SW480 (cell line): ENCODE data around the gene ASPRV1.

Experiments
- DNase-seq: peaks from one replicate; pipeline ENCODE4 v3.0.0-alpha.2; 2016; ENCODE audit warnings: low spot score

The ASPRV1 gene

DNA sequence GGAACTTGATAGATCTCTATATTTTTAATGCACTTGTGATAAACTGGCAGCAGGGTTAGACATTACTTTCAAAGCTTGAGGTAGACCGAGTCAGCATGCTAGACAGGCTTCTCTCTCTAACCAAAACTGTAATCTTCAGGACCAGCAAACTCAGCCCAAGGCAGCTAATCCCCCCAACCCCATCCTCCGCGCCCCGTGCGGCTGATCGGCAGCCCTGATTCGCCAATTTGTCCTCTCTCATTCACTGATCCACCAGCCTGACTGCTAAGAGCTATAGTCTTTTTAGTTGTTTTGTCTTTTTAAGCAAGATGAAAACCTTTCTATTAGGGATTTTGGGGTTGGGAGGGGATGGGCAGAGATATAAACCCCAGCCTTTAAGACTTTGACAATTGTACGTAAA is 20.7 kb downstream of the ASPRV1 start:
- DNase-seq = no peak

DNA sequence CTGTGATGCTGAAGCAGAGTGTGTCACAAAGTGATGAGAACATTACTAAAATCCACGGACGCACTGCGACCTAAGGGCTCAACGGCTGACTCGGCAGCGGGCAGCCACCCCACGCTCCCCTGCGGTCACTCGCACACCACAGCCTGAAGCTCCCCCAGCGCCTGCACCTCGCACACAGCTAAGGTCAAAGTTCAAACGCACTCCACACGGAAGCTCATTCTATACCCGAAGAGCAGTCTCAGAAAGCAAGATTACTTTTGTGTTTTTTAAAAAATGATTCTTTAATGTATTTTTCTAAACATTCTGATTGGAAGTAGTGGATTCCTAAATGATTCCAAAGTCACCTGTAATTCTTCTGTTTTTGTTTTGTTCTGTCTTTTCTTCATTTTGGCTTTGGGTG is 21.7 kb downstream of the ASPRV1 start:
- DNase-seq = peak; percentile 46

DNA sequence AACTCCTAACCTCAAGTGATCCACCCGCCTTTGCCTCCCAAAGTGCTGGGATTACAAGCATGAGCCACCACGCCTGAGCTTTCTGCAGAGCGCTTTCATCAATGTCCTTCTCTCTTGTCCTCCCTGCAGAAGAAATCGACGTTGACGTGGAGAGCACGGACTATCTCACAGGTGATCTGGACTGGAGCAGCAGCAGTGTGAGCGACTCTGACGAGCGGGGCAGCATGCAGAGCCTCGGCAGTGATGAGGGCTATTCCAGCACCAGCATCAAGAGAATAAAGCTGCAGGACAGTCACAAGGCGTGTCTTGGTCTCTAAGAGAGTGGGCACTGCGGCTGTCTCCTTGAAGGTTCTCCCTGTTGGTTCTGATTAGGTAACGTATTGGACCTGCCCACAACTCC is 23.5 kb downstream of the ASPRV1 start:
- DNase-seq = no peak

DNA sequence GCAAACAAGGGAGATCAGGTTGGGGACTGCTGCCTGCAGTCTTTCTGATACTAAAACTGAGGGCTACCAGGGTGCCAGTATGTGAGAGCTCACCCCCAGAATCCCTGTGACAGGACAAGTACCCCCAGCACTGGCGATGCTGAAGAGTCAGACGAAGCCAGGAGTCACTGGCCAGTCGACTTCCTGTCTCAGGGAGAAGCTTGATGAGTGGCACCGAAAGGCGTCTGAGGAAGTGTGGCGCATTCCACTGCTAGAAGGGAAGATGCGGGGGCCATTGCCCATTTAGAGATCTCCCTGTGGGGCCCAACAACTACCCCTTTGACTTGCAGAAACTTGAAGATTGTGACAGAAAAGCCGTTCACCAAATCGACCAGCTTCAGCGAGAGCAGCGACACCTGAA is 24.5 kb downstream of the ASPRV1 start:
- no peak for DNase-seq

DNA sequence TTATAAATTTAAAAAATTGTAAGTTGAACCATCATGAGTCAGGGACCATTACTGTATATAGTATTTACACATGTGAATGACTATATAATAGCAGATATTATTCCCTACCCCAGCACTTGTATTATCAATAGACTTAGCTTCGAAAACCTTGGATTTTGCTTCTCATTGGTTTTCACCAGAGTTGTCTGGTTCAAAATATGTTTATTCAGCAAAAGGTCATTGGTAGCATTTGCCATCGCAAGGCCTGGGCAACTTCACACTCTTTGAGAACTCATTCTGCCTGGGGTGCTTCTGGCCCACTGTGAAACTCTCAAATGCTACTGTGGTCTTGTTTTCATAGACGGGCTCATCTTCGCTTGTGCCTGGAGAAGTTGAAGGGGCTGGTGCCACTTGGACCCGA is 26.4 kb downstream of the ASPRV1 start:
- no peak for DNase-seq

DNA sequence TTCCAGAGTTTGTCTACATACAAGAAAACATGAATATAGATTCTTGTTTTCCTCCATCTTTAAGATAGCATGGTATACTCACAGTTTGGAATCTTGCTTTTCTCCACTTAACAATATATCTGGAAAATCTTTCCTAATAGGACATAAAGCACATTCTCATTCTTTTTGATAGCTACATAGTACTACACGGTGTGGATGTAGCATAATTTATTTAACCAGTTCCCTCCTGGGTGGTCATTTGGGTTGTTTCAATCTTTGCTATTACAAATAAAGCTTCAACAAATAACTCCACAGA is 26.9 kb downstream of the ASPRV1 start:
- no peak for DNase-seq

DNA sequence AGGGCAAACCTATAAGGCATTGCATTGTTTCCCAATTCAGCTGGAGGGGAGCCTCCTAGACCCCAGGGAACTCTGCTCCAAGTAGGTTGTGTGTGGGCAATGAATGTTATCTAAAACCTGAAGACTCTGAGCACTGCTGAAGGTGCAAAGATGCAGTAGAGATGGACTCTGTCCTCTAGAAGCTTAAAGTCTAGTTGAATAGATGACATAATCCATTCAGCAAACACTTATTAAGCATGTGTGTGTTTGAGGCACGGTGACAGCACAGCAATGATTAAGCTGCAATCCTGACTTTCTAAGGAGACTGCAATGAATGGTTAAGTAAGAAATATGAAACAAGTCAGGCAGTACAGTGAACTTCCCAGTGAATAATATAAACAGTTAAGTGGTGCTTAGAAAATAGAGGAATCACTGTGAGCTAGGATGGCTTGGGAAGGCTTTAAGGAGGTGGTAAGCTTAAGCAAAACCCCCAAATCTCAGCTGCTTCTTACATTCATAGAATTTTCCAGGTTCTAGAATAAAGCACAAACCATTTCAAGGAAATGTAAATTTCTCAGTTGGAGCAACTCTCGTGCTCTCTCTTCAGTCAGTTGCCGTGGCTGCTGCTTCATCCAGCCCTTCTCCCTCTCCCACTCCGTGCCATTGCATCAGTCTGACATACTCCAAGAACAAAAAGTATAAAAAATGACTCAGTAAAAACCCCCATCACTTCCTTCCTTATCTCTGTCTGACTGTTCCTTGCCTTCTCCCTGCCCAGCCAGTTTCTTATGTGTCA is 27.4 kb downstream of the ASPRV1 start:
- no peak for DNase-seq

DNA sequence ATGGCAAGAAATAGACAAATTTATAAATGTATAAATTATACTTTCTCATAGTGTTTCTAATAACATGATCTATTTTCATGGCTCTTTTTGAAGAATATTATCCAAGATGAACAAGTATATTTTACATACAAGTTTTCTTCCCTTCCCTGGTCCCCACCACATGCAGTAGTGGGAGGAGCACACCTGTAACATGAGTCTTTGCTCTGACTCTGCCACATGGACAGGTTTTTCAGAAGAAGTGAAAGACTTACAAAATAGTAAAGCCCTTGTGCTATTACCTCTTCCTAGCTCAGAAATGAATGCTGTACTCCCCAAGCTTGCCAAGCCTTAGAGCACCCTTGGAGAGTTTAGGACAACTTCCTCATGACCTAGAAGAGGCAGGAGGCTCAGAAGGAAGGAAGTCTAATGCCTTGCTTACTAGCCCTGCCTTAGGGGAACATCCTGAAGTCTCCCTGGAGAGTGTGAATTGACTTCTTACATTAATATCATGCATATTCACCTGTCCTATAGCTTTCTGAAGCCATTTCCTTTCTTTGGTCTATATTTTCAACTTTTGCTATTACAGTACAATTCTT is 28.1 kb downstream of the ASPRV1 start:
- no peak for DNase-seq

DNA sequence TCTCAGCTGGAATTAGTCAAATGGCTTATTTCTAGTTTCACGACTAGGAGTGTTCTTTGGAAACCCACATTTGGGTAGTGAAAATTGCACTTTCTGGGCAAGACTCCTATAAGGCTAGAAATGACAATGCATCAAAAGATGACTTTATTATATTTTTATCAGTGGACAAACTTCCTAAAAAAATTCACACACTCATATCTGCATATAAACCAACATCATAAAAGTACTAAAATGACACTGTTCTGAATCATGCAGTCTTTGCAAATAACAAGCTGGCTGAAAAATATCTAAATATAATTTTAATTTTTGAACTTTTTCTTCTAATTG is 28.9 kb downstream of the ASPRV1 start:
- no peak for DNase-seq

DNA sequence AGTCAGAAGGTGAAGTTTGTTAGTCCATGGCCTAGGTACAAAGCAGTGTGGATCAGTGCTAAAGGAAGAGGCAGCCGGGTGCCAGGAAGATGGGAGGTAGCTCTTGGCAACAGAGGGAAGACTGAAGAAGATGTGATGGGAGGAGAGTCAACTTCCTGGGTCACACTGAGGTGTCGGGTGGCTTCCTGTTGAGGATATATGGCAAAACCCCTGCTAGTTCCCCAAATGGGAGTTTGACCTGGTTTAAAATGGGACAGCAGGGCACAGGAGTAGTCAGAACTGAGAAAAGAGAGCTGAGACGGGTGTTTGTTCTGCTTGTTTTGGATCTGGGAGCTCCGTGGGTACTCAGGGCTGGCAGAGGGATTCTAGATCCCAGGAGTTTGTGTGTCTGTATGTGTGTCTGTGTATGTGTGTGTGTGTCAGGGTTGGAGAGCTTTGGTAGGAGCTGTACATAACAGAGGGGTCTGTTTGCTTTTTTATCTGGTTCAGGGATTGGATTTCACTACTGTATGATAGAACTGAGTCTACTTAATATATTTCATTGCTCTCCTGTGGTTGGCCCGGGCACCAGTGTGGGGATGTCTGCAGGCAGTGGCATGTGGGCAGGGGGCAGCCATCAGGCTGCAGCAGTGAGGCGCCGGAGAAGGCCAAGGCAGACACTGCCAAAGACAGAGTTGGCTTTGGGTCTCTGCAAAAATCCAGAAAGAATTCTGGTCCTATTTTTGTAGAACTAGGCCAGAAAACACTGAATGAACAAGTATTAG is 29.4 kb downstream of the ASPRV1 start:
- DNase-seq = no peak

DNA sequence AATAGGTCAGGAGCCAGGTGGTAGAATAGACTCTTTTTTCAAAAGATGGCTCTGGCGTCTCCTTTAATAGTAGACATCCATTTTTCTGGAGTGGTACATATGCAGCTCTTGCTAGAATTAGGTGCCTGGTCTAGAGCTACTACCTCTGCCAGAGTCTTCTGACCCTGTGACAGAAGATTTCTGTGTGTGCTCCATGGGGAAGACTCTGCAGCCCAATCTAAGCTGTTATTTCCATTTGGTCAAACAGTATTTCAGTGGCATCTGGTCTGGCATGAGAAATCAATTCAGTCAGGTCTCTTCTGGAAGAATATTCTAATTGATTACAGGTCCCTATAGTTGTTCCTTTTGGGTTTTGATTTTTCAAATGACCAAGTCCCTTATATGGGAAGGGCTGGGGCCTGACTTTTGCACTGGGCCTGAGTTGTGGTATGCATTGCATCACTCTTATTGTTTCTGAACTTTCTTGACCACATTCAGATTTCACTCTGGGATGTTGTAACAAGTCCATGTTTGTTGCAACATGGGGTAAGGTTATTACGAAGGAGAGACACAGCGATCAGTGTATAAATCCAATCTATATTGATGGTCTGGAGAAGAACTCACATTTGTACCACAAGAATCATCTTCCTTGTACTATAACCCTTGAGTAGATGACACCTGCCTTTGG is 34.4 kb downstream of the ASPRV1 start:
- DNase-seq = no peak

DNA sequence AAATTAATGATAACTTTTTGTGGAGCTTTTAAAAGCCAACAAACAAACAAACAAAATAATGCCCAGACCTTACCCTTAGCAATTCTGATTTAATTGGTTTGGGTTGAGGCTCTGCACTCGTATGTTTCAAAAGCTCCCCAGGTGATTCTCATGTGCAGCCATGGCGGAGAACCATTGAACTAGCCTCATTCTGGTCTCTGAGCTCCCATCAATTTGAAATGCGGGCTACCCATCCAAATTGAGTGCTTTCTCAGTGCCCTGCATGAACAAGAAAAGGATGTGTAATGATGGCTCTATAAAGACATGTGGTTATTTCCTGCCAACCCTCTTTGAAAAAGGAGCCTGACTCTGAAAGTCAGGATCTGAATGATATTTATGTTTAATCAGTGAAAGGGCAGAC is 38.3 kb downstream of the ASPRV1 start:
- DNase-seq = no peak

DNA sequence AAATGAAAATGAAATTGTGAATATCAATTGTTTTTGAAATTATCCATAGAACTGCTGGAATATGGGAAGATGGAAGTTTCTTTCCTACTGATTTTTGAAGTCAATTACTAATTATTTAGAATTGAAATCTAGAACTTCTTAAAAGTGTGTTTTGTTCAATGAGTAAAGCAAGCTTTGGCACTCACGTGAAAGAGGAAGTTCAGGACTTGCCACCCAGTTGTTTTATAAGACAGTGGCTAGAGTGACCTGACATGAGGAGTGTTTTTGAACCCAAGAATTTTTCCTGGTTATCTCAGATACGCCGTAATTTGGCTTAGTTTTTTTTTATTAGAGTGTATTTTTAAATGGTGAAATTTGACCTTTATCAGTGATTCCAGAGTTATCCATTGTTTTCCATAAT is 43.0 kb downstream of the ASPRV1 start:
- no peak for DNase-seq

DNA sequence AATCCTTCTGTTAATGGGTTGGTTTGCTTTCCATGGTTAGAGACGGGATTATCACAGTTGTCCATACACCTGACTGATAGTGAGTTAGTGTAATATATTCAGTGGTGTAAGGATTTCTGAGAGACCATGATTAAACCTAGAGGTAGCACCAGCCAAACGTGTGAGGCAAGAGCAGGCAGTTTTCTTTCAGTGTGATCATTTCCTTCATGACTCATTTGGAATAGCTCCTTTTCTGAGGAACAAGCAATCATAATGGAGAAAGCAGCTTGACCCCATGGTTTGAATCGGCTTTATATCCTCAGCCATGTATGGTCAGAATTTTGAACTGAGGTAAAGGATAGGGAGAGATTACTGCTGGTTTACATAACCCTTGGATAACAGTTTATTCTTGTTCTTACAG is 43.6 kb downstream of the ASPRV1 start:
- DNase-seq = peak; percentile 53

DNA sequence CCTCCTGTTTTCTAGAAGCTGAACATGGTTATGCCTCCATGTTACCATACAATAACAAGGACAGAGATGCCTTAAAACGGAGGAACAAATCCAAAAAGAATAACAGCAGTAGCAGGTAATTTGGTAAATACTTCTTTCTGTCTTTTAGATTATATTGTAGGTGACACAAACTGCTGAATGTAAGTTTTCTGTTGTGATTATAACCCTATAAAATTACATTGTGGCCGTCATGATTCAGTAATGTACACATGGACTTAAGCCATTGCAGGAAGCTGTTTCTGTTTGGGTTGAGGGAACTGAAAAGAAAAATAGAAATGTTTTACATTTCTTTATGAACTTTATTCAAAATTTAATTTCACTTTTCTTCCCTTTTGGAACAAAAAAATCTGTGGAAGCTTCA is 45.3 kb downstream of the ASPRV1 start:
- no peak for DNase-seq

DNA sequence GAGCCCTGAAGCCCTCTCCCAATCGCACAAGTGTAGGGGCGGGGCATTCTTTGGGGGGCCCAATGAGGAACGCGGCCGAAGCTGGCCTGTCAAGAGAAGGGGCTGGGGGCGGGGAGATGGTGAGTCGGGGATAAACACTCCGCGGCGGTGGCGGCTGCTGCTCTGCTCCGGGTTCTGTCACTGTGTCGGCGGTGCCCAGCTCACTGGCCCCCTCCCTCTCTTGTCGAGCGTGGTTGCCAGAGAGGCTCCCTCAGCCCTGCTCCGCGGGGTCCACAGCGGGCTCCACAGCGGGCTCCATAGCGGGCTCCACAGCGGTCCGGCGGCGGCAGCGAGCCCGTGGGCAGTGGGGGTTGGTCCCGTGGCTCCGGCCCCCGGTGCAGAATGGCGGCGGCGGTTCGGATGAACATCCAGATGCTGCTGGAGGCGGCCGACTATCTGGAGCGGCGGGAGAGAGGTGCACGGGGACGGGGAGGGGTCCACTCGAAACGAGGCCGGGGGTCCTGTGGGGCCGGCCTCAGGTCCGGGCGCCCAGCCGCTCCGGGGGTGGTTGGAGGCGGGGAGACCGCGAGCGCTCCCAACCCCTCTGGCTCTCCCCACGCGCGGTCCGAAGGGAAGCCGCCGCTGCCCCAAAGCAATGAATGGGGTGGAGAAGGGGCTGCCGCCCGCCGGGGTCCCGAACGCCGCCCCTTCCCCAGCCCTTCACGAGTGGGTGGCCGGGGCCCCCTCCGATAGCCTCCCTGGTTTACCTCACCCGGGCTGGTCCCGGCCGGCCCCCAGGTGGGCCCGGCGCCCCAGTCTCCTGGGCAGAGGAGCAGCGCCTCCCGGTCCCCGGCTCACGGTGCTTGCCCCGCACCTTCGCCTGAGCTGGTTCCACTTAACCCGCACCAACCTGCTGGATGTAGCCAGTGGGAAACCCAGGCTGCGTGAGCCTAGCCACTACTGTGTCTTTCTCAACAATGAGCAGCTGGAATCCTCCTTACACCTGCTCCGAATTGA is 46.2 kb downstream of the ASPRV1 start, which contains the start of gene MXD1:
TSS of gene MXD1 (plus strand) at position 160 of the 996 bp plus-strand sequence. CDS start at position 382, 222 bp downstream.
- DNase-seq = no peak

DNA sequence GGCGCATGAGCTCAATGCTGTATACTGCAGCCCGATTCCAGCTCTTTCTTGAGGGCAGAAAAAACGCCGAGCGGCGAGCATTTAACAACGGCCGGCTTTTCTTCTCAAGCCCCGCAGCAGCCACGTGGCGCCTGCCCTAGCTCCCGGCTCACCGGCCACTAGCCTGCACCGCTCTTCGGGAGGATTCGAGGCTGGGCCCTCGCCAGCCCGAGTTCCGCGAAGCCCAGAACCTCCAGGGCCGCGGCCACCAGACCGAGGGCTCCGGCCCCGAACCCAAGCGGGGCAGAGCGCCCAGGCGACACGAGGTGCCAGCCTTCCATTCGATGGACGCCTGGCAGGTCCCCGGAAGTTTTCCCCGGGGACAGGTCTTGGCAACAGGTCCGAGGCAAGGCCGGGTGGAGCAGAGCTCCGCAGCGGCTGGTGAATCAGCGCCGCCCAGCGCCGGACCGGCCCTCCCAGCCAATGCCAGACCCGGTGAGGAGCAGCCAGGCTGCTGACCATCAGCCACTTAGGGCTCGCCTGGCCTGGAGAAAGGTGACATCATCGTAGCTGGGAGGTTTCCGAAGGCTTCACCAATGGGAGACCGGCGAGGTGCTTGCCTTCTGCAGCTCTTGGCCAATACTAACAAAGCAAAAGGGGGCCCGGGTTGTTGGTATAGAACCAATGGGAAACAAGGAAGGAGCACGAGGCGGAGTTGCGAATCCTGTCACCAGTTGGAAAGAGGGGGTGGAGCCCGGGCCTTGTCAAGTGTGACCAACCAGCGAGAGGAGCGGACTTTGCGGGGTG is 47.1 kb downstream of the ASPRV1 start:
- DNase-seq = peak; percentile 100

DNA sequence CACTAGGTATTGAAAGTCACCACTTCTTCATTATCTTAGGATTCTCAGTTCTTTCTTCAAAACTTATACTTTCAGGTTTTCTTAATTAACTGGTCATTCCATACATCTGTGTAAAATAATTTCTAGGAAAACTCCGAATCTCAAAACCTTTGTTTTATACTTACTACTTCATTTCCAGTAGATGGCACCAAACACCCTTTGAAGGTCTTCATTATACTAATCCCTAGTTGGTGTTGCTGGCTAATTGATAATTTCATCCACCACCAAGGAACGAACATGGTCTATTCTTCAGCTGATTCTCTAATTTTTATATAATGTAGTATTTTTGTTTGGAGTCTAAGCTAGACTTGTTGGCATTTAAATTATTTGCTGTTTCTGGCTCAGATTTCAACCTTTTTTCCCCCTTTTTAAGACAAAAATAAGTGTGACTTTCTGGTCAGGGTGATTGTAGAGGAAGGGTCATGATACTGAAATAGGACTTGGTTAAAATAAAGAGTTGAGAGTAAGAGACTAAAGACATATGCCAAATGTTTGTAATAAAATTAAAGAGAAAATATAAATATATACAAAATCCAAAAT is 49.4 kb downstream of the ASPRV1 start:
- peak; percentile 80 for DNase-seq
